ENCODE data around the gene SORBS2. TPM values are rescaled to one million over a fixed set of nuclear protein-coding genes. Genes with fewer than 3 reads are reported as not detected.

Gene SORBS2
- polyA plus RNA-seq, 2 of the 4 experiments (the other 2 are of a cell fraction), result 0.23 to 0.90 TPM

- Histone ChIP-seq H3K4me1 (peaks cover 8% of the 10 kb centered on the region), H3K27ac (no peak overlapping the region), H3K4me2 (no peak overlapping the region), H3K4me3 (no peak overlapping the region), H3K9me3 (no peaks in the 10 kb centered on the region)
- ATAC-seq (no peak), DNase-seq (ENCODE audit: low read depth in 1 of 2, low spot score in 1 of 2) (no peak), FAIRE-seq (no peak)
- WGBS (ENCODE audit: missing lambda C conversion rate), result 78% methylated on average over 6 of the region's 6 CpGs
- POLR2A ChIA-PET, result no interaction called here
- TF ChIP-seq CEBPB (IDR thresholded peaks at IDR 0.05) (no peak), RCOR1 (IDR thresholded peaks at IDR 0.05; ENCODE audit: low read depth, low read length) (no peak), HDAC2 (IDR thresholded peaks at IDR 0.05) (no peak), JUNB (IDR thresholded peaks at IDR 0.05) (no peak)
- CTCF ChIA-PET, result interaction anchor here (1.0 kb wide), 1 partner anchor 196 kb away, joined by 3 read pairs; no protein-coding TSS in a partner anchor
These were observed 13.7 kb upstream of the SORBS2 start for GRCh38 chr4:185825737-185826136.

DNA sequence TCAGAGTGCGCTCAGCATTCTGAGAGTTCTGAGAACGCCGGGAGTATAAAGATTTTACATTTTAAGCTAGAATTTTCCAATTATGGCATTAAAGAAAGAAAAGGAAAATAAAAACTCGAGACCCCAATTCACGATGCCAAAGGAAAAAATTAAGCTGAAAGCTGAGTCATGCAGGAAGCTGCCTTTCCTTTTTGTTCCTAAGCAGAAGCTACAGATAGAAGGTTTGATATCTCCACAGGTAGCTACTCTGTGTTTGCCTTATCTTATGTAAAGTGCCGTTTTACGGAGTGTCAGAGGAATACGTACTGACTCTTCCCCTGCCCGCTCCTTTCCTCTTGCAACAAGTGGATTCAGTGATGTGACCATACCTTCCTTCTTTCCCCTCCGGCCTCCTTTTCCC, 10.8 kb upstream of the SORBS2 start:
- Histone ChIP-seq H3K9me3 (no peaks in the 10 kb centered on the region), H3K27ac (no peak overlapping the region), H3K4me1 (no peaks in the 10 kb centered on the region), H3K4me2 (no peak overlapping the region), H3K4me3 (no peak overlapping the region)
- WGBS (ENCODE audit: missing lambda C conversion rate), result 69% methylated on average over 10 of the region's 10 CpGs
- FAIRE-seq, result no peak
- ChIA-PET CTCF (no interaction called here), POLR2A (no interaction called here)
- TF ChIP-seq POLR2AphosphoS2 (conservative IDR thresholded peaks at IDR 0.05; ENCODE audit: low read length), result no peak
- no peak for TF ChIP-seq RFX5 (IDR thresholded peaks at IDR 0.05)
- TF ChIP-seq EP300 (IDR thresholded peaks at IDR 0.05), result no peak
- no peak for TF ChIP-seq RARB (CRISPR knock-in tag; IDR thresholded peaks at IDR 0.05)
- no peak for TF ChIP-seq HEYL (CRISPR knock-in tag; IDR thresholded peaks at IDR 0.05)
- no peak for TF ChIP-seq CBX8 (IDR thresholded peaks at IDR 0.05)
- no peak for TF ChIP-seq ELK1 (IDR thresholded peaks at IDR 0.05; ENCODE audit: low read depth, low read length)
- TF ChIP-seq ATOH8 (CRISPR knock-in tag; IDR thresholded peaks at IDR 0.05; ENCODE audit: low read depth), result no peak
- no peak for TF ChIP-seq CTCF (IDR thresholded peaks at IDR 0.05)
- no peak for TF ChIP-seq SREBF2 (IDR thresholded peaks at IDR 0.05)
- no peak for TF ChIP-seq CHD2 (IDR thresholded peaks at IDR 0.05; ENCODE audit: low read length, partially characterized antibody)
- no peak for TF ChIP-seq ESRRA (IDR thresholded peaks at IDR 0.05; ENCODE audit: borderline replicate concordance, low read length)
- TF ChIP-seq ZC3H11A (IDR thresholded peaks at IDR 0.05), result no peak
- no peak for TF ChIP-seq PBX3 (IDR thresholded peaks at IDR 0.05)
- TF ChIP-seq, protein P1, sequence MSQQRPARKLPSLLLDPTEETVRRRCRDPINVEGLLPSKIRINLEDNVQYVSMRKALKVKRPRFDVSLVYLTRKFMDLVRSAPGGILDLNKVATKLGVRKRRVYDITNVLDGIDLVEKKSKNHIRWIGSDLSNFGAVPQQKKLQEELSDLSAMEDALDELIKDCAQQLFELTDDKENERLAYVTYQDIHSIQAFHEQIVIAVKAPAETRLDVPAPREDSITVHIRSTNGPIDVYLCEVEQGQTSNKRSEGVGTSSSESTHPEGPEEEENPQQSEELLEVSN (IDR thresholded peaks at IDR 0.05; ENCODE audit: borderline replicate concordance, low read depth), result no peak
- ATAC-seq, result no peak
- DNase-seq (ENCODE audit: low read depth in 1 of 2, low spot score in 1 of 2), result no peak

DNA sequence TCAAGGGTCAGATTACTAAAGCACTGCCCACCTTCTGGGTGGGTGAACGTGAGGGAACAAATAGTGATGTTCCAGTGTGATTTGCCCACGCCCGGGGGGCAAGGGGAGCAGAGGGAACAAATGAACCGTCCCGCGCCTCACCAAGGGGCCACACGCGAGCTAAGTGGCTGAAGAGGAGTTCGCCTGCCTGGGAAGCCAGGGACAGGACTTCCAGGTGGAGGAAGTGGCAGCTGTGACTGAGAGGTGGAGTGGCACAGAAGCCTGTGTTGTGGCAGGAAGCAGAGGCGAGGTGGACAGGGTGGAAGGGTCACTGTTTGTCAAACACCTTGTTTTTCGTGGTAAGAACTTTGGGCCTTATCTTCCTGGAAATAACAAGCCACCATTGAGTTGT, 9.0 kb upstream of the SORBS2 start:
- DNase-seq (ENCODE audit: low read depth in 1 of 2, low spot score in 1 of 2) (no peak), FAIRE-seq (no peak), ATAC-seq (no peak)
- no peak for TF ChIP-seq BHLHE40 (IDR thresholded peaks at IDR 0.05; ENCODE audit: low read depth, low read length)
- no peak for TF ChIP-seq HEYL (CRISPR knock-in tag; IDR thresholded peaks at IDR 0.05)
- TF ChIP-seq NPAS2 (CRISPR knock-in tag; IDR thresholded peaks at IDR 0.05; ENCODE audit: borderline replicate concordance), result no peak
- TF ChIP-seq, protein P2, sequence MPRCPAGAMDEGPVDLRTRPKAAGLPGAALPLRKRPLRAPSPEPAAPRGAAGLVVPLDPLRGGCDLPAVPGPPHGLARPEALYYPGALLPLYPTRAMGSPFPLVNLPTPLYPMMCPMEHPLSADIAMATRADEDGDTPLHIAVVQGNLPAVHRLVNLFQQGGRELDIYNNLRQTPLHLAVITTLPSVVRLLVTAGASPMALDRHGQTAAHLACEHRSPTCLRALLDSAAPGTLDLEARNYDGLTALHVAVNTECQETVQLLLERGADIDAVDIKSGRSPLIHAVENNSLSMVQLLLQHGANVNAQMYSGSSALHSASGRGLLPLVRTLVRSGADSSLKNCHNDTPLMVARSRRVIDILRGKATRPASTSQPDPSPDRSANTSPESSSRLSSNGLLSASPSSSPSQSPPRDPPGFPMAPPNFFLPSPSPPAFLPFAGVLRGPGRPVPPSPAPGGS (IDR thresholded peaks at IDR 0.05), result no peak
- TF ChIP-seq TP53 (CRISPR knock-in tag; IDR thresholded peaks at IDR 0.05), result no peak
- TF ChIP-seq POLR2A (IDR thresholded peaks at IDR 0.05; ENCODE audit: low read length), result no peak
- TF ChIP-seq TFCP2L1 (CRISPR knock-in tag; IDR thresholded peaks at IDR 0.05), result no peak
- no peak for TF ChIP-seq ZFP36 (IDR thresholded peaks at IDR 0.05; ENCODE audit: borderline replicate concordance, partially characterized antibody)
- TF ChIP-seq NR3C1 (IDR thresholded peaks at IDR 0.05), result no peak
- Histone ChIP-seq H3K27ac (no peak overlapping the region), H3K9me3 (no peaks in the 10 kb centered on the region), H3K4me2 (no peak overlapping the region), H3K4me1 (no peaks in the 10 kb centered on the region), H3K4me3 (no peak overlapping the region)
- CTCF ChIA-PET, result no interaction called here
- POLR2A ChIA-PET, result no interaction called here
- 77% methylated on average over 11 of the region's 11 CpGs for WGBS (ENCODE audit: missing lambda C conversion rate)
